K562 (cell line): ENCODE measurements around the gene PEX10. TPM values are rescaled to one million over a fixed set of nuclear protein-coding genes. Genes with fewer than 3 reads are reported as not detected.
A peak's percentile ranks its signal among the peaks of the same experiment; 100 is the strongest.

ENCODE experiments used
- ATAC-seq: fragments of 200-7000 bp; cut with Tn5 transposase; 3 replicates; pipeline ENCODE4 v1.9.1; 2020; ENCODE audit warnings: moderate library complexity
- BruUV-seq: library from RNA; stranded (reverse); fragments of 400-500 nt; replicated peaks from 2 replicates; lab custom pipeline; 2021; lab: Mats Ljungman, UMichigan
- CTCF ChIA-PET: fragments of 300-600 bp; formaldehyde crosslinking; extraction: SDS; loops from one replicate; lab custom pipeline; 2021; ENCODE audit warnings: low intra/inter-chr PET ratio; lab: Yijun Ruan, JAX
- POLR2A ChIA-PET: fragments of 300-600, 350-650 bp; sonication (Branson Sonifier 250); formaldehyde crosslinking; extraction: SDS; loops from one replicate; lab custom pipeline; 2021; ENCODE audit warnings: antibody characterized with exemption, inconsistent platforms; lab: Yijun Ruan, JAX
- DNase-seq, 4 experiments: peaks; one replicate each; pipeline versions ENCODE4 v3.0.0 to v3.0.0-alpha.2; 2011 to 2018; ENCODE audit warnings: low spot score in 3 of 4, mixed read lengths in 3 of 4; ENCODE audit errors: extremely low read depth in 1 of 4
- FAIRE-seq: peaks from 2 replicates; lab custom pipeline; 2011; peaks lifted over from hg19 to GRCh38; lab: Jason Lieb, UNC
- H2AFZ ChIP-seq: 2 replicates; pipeline ENCODE4 v1.6.0; 2011; ENCODE audit warnings: low read depth, low read length, control low read depth, inconsistent platforms
- H3K27ac ChIP-seq: fragments of 200-600 bp; 3 replicates; pipeline ENCODE4 v1.8.0; 2011; ENCODE audit warnings: low read depth, mild to moderate bottlenecking, control low read depth, inconsistent platforms, low read length, moderate library complexity, mixed read lengths; ENCODE audit errors: extremely low read depth
- H3K27me3 ChIP-seq, 2 experiments: fragments of 300-600 bp in 1 of 2; 2 replicates in 1 of 2; 3 replicates in 1 of 2; pipeline versions ENCODE4 v1.6.0 to v1.8.0; 2011; ENCODE audit warnings: inconsistent platforms in 2 of 2, low read length in 2 of 2, mild to moderate bottlenecking in 1 of 2, mixed read lengths in 1 of 2, moderate library complexity in 1 of 2; ENCODE audit not compliant: control insufficient read depth in 2 of 2, insufficient read depth in 2 of 2
- H3K36me3 ChIP-seq: fragments of 300-600 bp; 3 replicates; pipeline ENCODE4 v1.8.0; 2011; ENCODE audit warnings: mild to moderate bottlenecking, low read length, inconsistent platforms; ENCODE audit not compliant: control insufficient read depth, insufficient read depth
- H3K4me1 ChIP-seq, 2 experiments: fragments of 200-600 bp in 1 of 2; replicated peaks in 1 of 2; 2 replicates in 1 of 2; 3 replicates in 1 of 2; pipeline versions ENCODE4 v1.5.1 to v1.8.0; 2011; ENCODE audit warnings: inconsistent platforms in 2 of 2, low read length in 2 of 2, mild to moderate bottlenecking in 1 of 2, mixed read lengths in 1 of 2, moderate library complexity in 1 of 2; ENCODE audit not compliant: control insufficient read depth in 2 of 2, insufficient read depth in 2 of 2
- H3K4me2 ChIP-seq: 2 replicates; pipeline ENCODE4 v1.6.1; 2011; ENCODE audit warnings: low read length, control low read depth, inconsistent platforms, mixed read lengths; ENCODE audit not compliant: insufficient read depth
- H3K4me3 ChIP-seq: fragments of 200-600 bp; sonication (generic), shearing (Covaris generic); 2 replicates; pipeline ENCODE4 v1.5.1; 2016; ENCODE audit warnings: control low read depth, inconsistent platforms
- H3K79me2 ChIP-seq: fragments of 200-600 bp; 3 replicates; pipeline ENCODE4 v1.8.0; 2011; ENCODE audit warnings: low read length, inconsistent platforms; ENCODE audit not compliant: control insufficient read depth, insufficient read depth
- H3K9ac ChIP-seq, 2 experiments: 2 replicates each; pipeline versions ENCODE4 v1.6.0 to v1.6.1; 2011; ENCODE audit warnings: low read depth in 2 of 2, low read length in 2 of 2, control low read depth in 1 of 2, inconsistent platforms in 1 of 2, mild to moderate bottlenecking in 1 of 2, mixed read lengths in 1 of 2; ENCODE audit not compliant: insufficient read depth in 1 of 2
- H3K9me1 ChIP-seq: one replicate; pipeline ENCODE4 v1.6.0; 2011; ENCODE audit warnings: inconsistent platforms, mild to moderate bottlenecking, low read length, moderate library complexity; ENCODE audit not compliant: control insufficient read depth, insufficient read depth
- H3K9me3 ChIP-seq: replicated peaks from 2 replicates; pipeline ENCODE4 v1.5.1; 2011; ENCODE audit warnings: low read depth, low read length, inconsistent platforms; ENCODE audit not compliant: control insufficient read depth, insufficient read depth
- H4K20me1 ChIP-seq: replicated peaks from 2 replicates; pipeline ENCODE4 v1.6.1; 2011; ENCODE audit warnings: low read length, inconsistent platforms, mixed read lengths; ENCODE audit not compliant: control insufficient read depth, insufficient read depth
- ERF ChIP-seq: fragments of 450-650 bp; formaldehyde crosslinking; IDR thresholded peaks from 2 replicates; pipeline ENCODE4 v1.4.0; 2020; ENCODE audit warnings: mild to moderate bottlenecking, mixed read lengths
- EWSR1 ChIP-seq: fragments of 450-650 bp; IDR thresholded peaks from 2 replicates; pipeline ENCODE4 v1.6.1; 2018; ENCODE audit warnings: borderline replicate concordance, mild to moderate bottlenecking, low read depth, moderate library complexity; ENCODE audit not compliant: partially characterized antibody
- ILF3 ChIP-seq: fragments of 450-650 bp; IDR thresholded peaks from 2 replicates; pipeline ENCODE4 v1.6.1; 2018; ENCODE audit warnings: antibody characterized with exemption, mild to moderate bottlenecking, moderate library complexity, borderline replicate concordance
- RBM22 ChIP-seq: fragments of 200-400 bp; formaldehyde crosslinking; IDR thresholded peaks from 2 replicates; pipeline ENCODE4 v1.6.1; 2018; ENCODE audit warnings: low read length, low read depth; ENCODE audit not compliant: poor library complexity, severe bottlenecking
- ZKSCAN3 ChIP-seq: fragments of 250-450 bp; sonication (Bioruptor Pico); IDR thresholded peaks from 2 replicates; pipeline ENCODE4 v1.4.0; 2020
- ZSCAN32 ChIP-seq: fragments of 450-650 bp; formaldehyde crosslinking; IDR thresholded peaks from 2 replicates; pipeline ENCODE4 v1.4.0; 2020; ENCODE audit warnings: mild to moderate bottlenecking, moderate library complexity
- WGBS: fragments of 100-300 bp; shearing (Covaris generic); methylation state at CpG from one replicate; pipeline ENCODE4 v1.1.6; 2016; ENCODE audit warnings: low coverage, mixed read lengths; ENCODE audit not compliant: insufficient coverage; ENCODE audit errors: missing lambda C conversion rate; 5-methylcytosine and 5-hydroxymethylcytosine counted together
- in situ Hi-C: fragments of 300-500 bp; cut with MboI; formaldehyde crosslinking; loops from 4 replicates; pipeline ENCODE4 v1.15.0; 2018; ENCODE audit warnings: inconsistent platforms, mixed read lengths
- intact Hi-C: fragments of 100-400 bp; cut with micrococcal nuclease; formaldehyde crosslinking; loops from 2 replicates; pipeline ENCODE4 v1.14.2; 2022
- polyA plus RNA-seq, 8 experiments: library from polyadenylated mRNA; depleted of rRNA in 4 of 8; stranded (reverse) in 5 of 8; unstranded in 3 of 8; fragments of >200 nt; fragmentation: Nextera tagmentation in 2 of 8; fragmentation: Illumina TruSeq in 1 of 8; extraction: Ambion mirVana in 2 of 8; extraction: Trizol in 1 of 8; gene quantifications; 2 replicates each; pipeline versions ENCODE4 v1.2.1 to v1.2.3, GENCODE V29; 2011 to 2014; ENCODE audit warnings: inconsistent platforms in 1 of 8, missing spikeins in 1 of 8
- total RNA-seq, 7 experiments: library from RNA; depleted of rRNA in 6 of 7; stranded (reverse); fragments of >200 nt in 6 of 7; fragmentation: Illumina TruSeq in 2 of 7; extraction: Trizol in 2 of 7; gene quantifications; 2 replicates each; pipeline versions ENCODE4 v1.2.1 to v1.2.3, GENCODE V29; 2011 to 2021; ENCODE audit warnings: low replicate concordance in 1 of 7
- TF ChIP-seq, protein P1 (sequence below), 3 experiments: IDR thresholded peaks in 2 of 3; conservative IDR thresholded peaks in 1 of 3; 2 replicates each; pipeline ENCODE4 v1.5.1; 2011 to 2012; ENCODE audit warnings: low read length in 3 of 3, mild to moderate bottlenecking in 3 of 3, control low read depth in 2 of 3, improper control_type of control experiment in 1 of 3, inconsistent platforms in 1 of 3, low read depth in 1 of 3, mixed read lengths in 1 of 3, moderate library complexity in 1 of 3; ENCODE audit not compliant: insufficient read depth in 2 of 3
- TF ChIP-seq, protein P2 (sequence below): fragments of 450-650 bp; IDR thresholded peaks from 2 replicates; pipeline ENCODE4 v1.6.1; 2018; ENCODE audit not compliant: partially characterized antibody
- TF ChIP-seq, protein P3 (sequence below): sonication (generic); formaldehyde crosslinking; IDR thresholded peaks from 2 replicates; pipeline ENCODE4 v1.4.0; 2020; ENCODE audit warnings: mild to moderate bottlenecking, missing genetic modification reagents

PEX10 gene
- total and polyA plus RNA-seq, 9 of the 15 experiments (the other 6 are each of a cell fraction or from before 2014, with no cell fraction given): 0.03 to 26.2 (median 8.7) TPM

DNA sequence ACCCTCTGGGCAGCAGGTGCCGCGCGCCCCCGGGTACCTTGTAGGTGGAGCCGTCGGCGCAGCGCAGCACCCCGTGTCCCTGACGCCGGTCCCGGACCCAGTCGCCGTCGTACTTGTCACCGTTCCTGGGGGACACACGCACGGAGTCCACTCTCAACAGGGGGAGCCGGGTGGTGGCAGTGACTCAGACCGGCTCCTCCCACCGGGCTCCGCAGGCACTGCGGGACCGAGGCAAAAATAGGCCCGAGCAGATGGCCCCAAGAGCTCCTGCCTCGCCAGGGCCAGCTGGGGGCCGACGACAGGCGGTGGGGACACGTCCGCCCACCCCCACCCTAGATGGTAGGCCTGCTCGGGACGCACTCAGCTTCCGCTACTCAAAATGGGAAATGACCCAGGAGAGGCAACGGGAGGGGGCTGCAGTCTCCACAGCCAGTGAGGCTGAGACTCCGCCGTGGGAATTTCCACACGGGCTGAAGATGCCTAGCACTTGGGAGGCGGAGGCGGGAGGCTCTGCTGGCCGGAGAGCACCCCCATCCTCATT lies 27.4 kb downstream of the PEX10 start:
- WGBS: 48% methylated on average over 39 of the region's 41 CpGs
- H3K9me1 ChIP-seq: peaks cover 4% of the 10 kb centered on the region
- CTCF ChIA-PET: no interaction called here
- peaks cover 3 to 41% of the 10 kb centered on the region in 2 experiments; a peak in 4 of 5 replicates for H3K4me1 ChIP-seq
- no peak overlapping the region for H3K4me3 ChIP-seq
- H2AFZ ChIP-seq: no peak overlapping the region
- POLR2A ChIA-PET: interaction anchor here (0.6 to 1.4 kb wide), 3 partner anchors 190 to 252 kb away, joined by 3 to 4 read pairs (median 3); partner anchors contain the start of gene FAAP20
- ATAC-seq (no peak), FAIRE-seq (no peak), DNase-seq (peak in 3 of 4 experiments; percentile 47 to 51 (median 50))
- peaks cover 15% of the 10 kb centered on the region for H4K20me1 ChIP-seq
- H3K4me2 ChIP-seq: no peak overlapping the region
- H3K36me3 ChIP-seq: peaks cover 7% of the 10 kb centered on the region; the same call in 1 of the 3 replicates
- intact Hi-C loops (no loop called here), in situ Hi-C loops (no loop called here)
- H3K27me3 ChIP-seq: peaks cover 0 to 17% of the 10 kb centered on the region in 2 experiments; a peak in 2 of 5 replicates
- H3K9me3 ChIP-seq: no peaks in the 10 kb centered on the region
- H3K9ac ChIP-seq: no peak overlapping the region; a peak in 1 of 4 replicates
- no TSS peak for BruUV-seq
- peaks cover 3% of the 10 kb centered on the region; the same call in 1 of the 3 replicates for H3K79me2 ChIP-seq
- no peak overlapping the region for H3K27ac ChIP-seq
- TF ChIP-seq, protein P1, sequence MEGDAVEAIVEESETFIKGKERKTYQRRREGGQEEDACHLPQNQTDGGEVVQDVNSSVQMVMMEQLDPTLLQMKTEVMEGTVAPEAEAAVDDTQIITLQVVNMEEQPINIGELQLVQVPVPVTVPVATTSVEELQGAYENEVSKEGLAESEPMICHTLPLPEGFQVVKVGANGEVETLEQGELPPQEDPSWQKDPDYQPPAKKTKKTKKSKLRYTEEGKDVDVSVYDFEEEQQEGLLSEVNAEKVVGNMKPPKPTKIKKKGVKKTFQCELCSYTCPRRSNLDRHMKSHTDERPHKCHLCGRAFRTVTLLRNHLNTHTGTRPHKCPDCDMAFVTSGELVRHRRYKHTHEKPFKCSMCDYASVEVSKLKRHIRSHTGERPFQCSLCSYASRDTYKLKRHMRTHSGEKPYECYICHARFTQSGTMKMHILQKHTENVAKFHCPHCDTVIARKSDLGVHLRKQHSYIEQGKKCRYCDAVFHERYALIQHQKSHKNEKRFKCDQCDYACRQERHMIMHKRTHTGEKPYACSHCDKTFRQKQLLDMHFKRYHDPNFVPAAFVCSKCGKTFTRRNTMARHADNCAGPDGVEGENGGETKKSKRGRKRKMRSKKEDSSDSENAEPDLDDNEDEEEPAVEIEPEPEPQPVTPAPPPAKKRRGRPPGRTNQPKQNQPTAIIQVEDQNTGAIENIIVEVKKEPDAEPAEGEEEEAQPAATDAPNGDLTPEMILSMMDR (IDR thresholded peaks at IDR 0.05 in 2 of 3, conservative IDR thresholded peaks at IDR 0.05 in 1 of 3; ENCODE audit: insufficient read depth in 2 of 3, low read depth in 1 of 3, low read length in 3 of 3): peak in 1 of 3 experiments; percentile 40; a peak in 3 of 6 replicates
- no peak for TF ChIP-seq ZKSCAN3
- no peak for TF ChIP-seq ZSCAN32 (CRISPR knock-in tag)
- TF ChIP-seq ERF (CRISPR knock-in tag): no peak
- no peak for TF ChIP-seq ILF3
- TF ChIP-seq, protein P2, sequence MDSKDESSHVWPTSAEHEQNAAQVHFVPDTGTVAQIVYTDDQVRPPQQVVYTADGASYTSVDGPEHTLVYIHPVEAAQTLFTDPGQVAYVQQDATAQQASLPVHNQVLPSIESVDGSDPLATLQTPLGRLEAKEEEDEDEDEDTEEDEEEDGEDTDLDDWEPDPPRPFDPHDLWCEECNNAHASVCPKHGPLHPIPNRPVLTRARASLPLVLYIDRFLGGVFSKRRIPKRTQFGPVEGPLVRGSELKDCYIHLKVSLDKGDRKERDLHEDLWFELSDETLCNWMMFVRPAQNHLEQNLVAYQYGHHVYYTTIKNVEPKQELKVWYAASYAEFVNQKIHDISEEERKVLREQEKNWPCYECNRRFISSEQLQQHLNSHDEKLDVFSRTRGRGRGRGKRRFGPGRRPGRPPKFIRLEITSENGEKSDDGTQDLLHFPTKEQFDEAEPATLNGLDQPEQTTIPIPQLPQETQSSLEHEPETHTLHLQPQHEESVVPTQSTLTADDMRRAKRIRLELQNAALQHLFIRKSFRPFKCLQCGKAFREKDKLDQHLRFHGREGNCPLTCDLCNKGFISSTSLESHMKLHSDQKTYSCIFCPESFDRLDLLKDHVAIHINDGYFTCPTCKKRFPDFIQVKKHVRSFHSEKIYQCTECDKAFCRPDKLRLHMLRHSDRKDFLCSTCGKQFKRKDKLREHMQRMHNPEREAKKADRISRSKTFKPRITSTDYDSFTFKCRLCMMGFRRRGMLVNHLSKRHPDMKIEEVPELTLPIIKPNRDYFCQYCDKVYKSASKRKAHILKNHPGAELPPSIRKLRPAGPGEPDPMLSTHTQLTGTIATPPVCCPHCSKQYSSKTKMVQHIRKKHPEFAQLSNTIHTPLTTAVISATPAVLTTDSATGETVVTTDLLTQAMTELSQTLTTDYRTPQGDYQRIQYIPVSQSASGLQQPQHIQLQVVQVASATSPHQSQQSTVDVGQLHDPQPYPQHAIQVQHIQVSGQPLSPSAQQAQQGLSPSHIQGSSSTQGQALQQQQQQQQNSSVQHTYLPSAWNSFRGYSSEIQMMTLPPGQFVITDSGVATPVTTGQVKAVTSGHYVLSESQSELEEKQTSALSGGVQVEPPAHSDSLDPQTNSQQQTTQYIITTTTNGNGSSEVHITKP: peak; percentile 29
- TF ChIP-seq, protein P3, sequence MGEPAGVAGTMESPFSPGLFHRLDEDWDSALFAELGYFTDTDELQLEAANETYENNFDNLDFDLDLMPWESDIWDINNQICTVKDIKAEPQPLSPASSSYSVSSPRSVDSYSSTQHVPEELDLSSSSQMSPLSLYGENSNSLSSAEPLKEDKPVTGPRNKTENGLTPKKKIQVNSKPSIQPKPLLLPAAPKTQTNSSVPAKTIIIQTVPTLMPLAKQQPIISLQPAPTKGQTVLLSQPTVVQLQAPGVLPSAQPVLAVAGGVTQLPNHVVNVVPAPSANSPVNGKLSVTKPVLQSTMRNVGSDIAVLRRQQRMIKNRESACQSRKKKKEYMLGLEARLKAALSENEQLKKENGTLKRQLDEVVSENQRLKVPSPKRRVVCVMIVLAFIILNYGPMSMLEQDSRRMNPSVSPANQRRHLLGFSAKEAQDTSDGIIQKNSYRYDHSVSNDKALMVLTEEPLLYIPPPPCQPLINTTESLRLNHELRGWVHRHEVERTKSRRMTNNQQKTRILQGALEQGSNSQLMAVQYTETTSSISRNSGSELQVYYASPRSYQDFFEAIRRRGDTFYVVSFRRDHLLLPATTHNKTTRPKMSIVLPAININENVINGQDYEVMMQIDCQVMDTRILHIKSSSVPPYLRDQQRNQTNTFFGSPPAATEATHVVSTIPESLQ (CRISPR knock-in tag): no peak
- TF ChIP-seq EWSR1: no peak
- no peak for TF ChIP-seq RBM22
